Esophagus muscularis mucosa (tissue), 3 donors: Measurements from ENCODE around the gene PIGH.

Experiments used
- CTCF ChIP-seq, 3 experiments: fragments of 200-600 bp in 2 of 3; fragments of 450-650 bp in 1 of 3; sonication (generic) in 2 of 3; IDR thresholded peaks; one replicate each; pipeline ENCODE4 v1.5.1; 2017 to 2019; ENCODE audit warnings: antibody characterized with exemption in 3 of 3, mild to moderate bottlenecking in 2 of 3, moderate library complexity in 1 of 3
- POLR2A ChIP-seq: fragments of 450-650 bp; IDR thresholded peaks from one replicate; pipeline ENCODE4 v1.6.1; 2017; ENCODE audit warnings: antibody characterized with exemption, moderate library complexity, mild to moderate bottlenecking, low read depth

GRCh38 chr14:67609642-67610310 lies 9.7 kb upstream of the PIGH start:
- TF ChIP-seq POLR2A, result no peak
- TF ChIP-seq CTCF (IDR thresholded peaks at IDR 0.05), result no peak
